HG03575 (cell line): Measurements from ENCODE around the gene IL32.
"Not testable (repeated sequence)": the region's sequence is repeated elsewhere in the genome, so short reads cannot be mapped to it uniquely, and the experiment has no call there.

Source experiments
- ATAC-seq: cut with Tn5 transposase; IDR thresholded peaks from one replicate; pipeline ENCODE4 v1.9.1; 2021; ENCODE audit not compliant: unreplicated experiment, insufficient number of reproducible peaks, low FRiP score; ENCODE audit errors: extremely low read depth

Gene IL32

GRCh38 chr16:3063625-3064386 is 1.6 kb upstream of the IL32 start:
- ATAC-seq = no peak

GRCh38 chr16:3065742-3066439 is 451 bp downstream of the IL32 start:
- no peak for ATAC-seq

GRCh38 chr16:3066440-3066748 is 954 bp downstream of the IL32 start:
- no peak for ATAC-seq

- ATAC-seq = no peak
Measured at GRCh38 chr16:3068487-3068886, 3.0 kb downstream of the IL32 start.

GRCh38 chr16:3069146-3069545 is 3.7 kb downstream of the IL32 start:
- not testable (repeated sequence) for ATAC-seq

DNA sequence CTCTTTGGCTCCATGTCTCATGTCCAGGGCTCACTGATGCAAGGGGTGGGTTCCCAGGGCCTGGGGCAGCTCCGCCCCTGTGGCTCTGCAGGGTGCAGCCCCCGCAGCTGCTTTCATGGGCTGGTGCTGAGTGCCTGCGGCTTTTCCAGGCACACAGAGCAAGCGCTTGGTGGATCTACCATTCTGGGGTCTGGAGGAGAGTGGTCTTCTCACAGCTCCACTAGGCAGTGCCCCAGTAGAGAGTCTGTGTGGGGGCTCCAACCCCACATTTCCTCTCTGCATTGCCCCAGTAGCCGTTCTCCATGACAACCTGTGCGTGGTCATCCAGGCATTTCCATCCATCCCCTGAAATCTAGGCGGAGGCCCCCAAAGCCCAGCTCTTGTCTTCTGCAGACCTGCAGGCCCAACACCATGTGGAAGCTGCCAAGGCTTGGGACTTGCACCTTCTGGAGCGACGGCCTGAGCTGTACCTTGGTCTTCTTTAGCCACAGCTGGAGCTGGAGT is 5.2 kb downstream of the IL32 start:
- ATAC-seq = no peak

GRCh38 chr16:3071655-3072054 is 6.2 kb downstream of the IL32 start:
- no peak for ATAC-seq

- not testable (repeated sequence) for ATAC-seq
Measured at GRCh38 chr16:3072148-3072547, 6.7 kb downstream of the IL32 start.

GRCh38 chr16:3072576-3073263 is 7.3 kb downstream of the IL32 start:
- not testable (repeated sequence) for ATAC-seq

DNA sequence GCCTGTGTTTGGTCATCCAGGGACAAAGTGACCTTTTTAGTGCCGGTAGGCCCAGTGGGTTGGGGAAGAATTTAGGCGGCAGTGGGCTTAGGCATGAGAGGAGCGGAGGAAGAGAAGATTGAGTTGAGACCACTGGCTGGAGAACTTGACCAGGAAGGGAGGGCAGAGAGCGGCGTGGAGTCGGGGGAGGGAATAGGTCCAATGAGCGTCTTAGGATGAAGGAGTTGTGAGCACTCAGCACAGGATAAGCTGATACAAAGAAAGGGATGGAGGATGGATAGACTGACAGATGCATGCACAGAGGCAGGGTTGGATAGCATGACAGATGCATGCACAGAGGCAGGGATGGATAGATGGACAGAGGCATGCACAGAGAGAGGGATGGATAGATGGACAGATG is 8.0 kb downstream of the IL32 start:
- ATAC-seq = no peak

- ATAC-seq = peak; percentile 71
Measured at GRCh38 chr16:3074860-3075522, 9.6 kb downstream of the IL32 start.

DNA sequence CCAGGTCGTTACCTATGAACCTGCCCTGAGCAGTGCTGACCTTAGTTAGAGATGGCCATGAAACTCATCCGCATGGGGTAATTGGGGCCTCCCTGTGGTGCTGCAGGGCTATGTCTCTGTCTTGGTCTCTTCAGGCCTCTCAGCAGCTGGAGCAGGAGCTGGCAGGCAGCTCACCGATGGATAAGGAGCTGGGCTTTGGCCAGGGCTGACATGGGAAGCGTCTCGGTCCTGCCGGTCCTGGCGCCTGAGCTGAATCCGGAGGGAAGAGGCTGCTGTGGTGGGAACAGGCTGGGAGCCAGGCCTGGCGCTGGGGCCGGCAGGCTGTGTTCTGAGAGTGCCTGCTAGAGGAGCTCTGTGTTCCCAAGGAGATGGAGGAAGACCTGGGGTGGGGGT is 10.1 kb downstream of the IL32 start:
- ATAC-seq = no peak

- ATAC-seq = not testable (repeated sequence)
Measured at GRCh38 chr16:3075946-3076345, 10.5 kb downstream of the IL32 start.

GRCh38 chr16:3076577-3076976 is 11.1 kb downstream of the IL32 start:
- ATAC-seq = no peak

DNA sequence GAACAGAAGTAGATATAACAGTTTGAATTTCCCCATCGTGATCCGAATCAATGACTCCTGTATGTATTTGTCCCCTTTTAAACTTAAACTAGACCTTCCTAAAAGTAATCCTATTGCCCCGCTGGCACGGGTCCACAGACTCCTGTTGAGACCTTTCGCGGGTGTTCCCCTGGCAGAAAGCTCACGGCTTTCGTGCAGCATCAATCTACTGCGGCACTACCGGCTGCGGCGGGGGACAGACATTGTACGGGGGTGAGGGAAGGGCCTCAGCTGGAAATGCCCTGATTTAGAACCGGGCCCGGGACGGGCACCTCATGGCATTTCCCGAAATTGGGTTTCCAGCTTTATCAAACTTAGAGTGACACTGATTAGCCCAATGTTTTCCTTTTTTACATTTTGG is 14.6 kb downstream of the IL32 start:
- no peak for ATAC-seq

DNA sequence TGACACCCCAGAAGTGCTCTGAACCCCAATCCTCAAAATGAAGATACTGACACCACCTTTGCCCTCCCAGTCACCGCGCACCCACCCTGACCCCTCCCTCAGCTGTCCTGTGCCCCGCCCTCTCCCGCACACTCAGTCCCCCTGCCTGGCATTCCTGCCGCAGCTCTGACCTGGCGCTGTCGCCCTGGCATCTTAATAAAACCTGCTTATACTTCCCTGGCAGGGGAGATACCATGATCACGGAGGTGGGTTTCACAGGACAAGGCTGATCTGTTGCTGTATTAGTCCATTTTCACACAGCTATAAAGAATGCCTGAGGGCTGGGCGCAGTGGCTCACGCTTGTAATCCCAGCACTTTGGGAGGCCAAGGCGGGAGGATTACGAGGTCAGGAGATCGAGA is 16.5 kb downstream of the IL32 start:
- ATAC-seq = not testable (repeated sequence)

- ATAC-seq = not testable (repeated sequence)
Measured at GRCh38 chr16:3083408-3083807, 18.0 kb downstream of the IL32 start.

DNA sequence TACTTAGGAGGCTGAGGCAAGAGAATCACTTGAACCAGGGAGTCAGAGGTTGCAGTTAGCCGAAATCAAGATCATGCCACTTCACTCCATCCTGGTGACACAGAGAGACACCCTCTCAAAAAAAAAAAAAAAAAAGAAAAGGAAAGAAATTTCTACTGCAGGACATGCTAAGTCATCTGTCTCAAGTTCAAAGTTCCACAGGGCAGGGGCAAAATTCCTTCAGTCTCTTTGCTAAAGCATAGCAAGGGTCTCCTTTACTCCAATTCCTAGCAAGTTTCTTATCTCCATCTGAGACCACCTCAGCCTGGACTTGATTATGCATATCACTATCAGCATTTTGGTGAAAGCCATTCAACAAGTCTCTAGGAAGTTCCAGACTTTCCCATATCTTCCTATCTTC is 19.1 kb downstream of the IL32 start:
- no peak for ATAC-seq

DNA sequence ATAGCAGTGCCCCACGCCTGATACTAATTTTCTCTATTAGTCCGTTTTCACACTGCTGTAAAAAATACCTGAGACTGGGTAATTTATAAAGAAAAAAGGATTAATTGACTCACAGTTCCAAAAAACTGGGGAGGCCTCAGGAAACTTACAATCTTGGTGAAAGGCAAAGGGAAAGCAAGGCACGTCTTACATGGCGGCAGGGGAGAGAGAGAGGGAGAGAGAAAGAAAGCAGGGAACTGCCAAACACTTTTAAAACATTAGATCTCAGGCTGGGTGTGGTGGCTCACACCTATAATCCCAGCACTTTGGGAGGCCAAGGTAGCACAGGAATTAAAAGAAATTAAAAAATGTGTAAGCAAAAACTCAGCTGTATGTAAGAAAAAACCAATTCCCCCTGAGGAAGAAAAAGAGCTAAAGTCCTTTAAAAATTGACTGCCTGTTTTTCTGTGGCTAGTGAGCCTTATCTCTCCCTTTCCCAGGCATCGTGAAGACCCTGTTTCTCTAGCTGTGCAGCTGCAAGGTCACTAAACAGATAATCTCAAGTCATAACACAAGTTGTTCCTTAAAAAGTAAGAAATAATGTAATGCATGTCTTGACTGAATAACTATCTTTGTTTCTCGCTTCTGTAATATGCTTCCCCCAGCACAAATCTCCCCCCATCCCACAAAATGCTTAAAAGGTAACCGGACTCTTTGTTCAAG is 19.7 kb downstream of the IL32 start:
- no peak for ATAC-seq
